ENCODE data around the gene GRIN2D.

- TF ChIP-seq CTCF (IDR thresholded peaks at IDR 0.05; ENCODE audit: borderline replicate concordance, extremely low read depth, low read length, poor library complexity, severe bottlenecking) (no peak), EZH2 (IDR thresholded peaks at IDR 0.05; ENCODE audit: borderline replicate concordance, low read depth, low read length, severe bottlenecking) (no peak)
These were observed 47.3 kb upstream of the GRIN2D start for GRCh38 chr19:48346191-48346590.
